ENCODE measurements around the gene DTWD2.
"Not testable (repeated sequence)": the region's sequence is repeated elsewhere in the genome, so short reads cannot be mapped to it uniquely, and the experiment has no call there.

The DTWD2 gene

GRCh38 chr5:118996098-118996497, 7.8 kb upstream of the DTWD2 start:
- no peak for DNase-seq (ENCODE audit: low read depth in 2 of 2)

GRCh38 chr5:118994595-118994994, 6.2 kb upstream of the DTWD2 start:
- no peak for DNase-seq (ENCODE audit: low read depth in 2 of 2)

GRCh38 chr5:118993118-118993517, 4.8 kb upstream of the DTWD2 start:
- not testable (repeated sequence) for DNase-seq (ENCODE audit: low read depth in 2 of 2)

- not testable (repeated sequence) for DNase-seq (ENCODE audit: low read depth in 2 of 2)
These were observed 3.7 kb upstream of the DTWD2 start for GRCh38 chr5:118992055-118992454.

- no peak for DNase-seq (ENCODE audit: low read depth in 2 of 2)
These were observed 2.2 kb upstream of the DTWD2 start for GRCh38 chr5:118990582-118990981.

- DNase-seq (ENCODE audit: low read depth in 2 of 2): no peak
These were observed 1.5 kb upstream of the DTWD2 start for GRCh38 chr5:118989816-118990215.

GRCh38 chr5:118988866-118989180, 476 bp upstream of the DTWD2 start:
- DNase-seq (ENCODE audit: low read depth in 2 of 2): no peak

- no peak for DNase-seq (ENCODE audit: low read depth in 2 of 2)
These were observed 3.7 kb downstream of the DTWD2 start for GRCh38 chr5:118984602-118985001.

- DNase-seq (ENCODE audit: low read depth in 2 of 2): no peak
These were observed 6.6 kb downstream of the DTWD2 start for GRCh38 chr5:118981783-118982182.

- no peak for DNase-seq (ENCODE audit: low read depth in 2 of 2)
These were observed 7.9 kb downstream of the DTWD2 start for GRCh38 chr5:118980438-118980837.

GRCh38 chr5:118980017-118980416, 8.3 kb downstream of the DTWD2 start:
- DNase-seq (ENCODE audit: low read depth in 2 of 2): no peak

- DNase-seq (ENCODE audit: low read depth in 2 of 2): not testable (repeated sequence)
These were observed 14.4 kb downstream of the DTWD2 start for GRCh38 chr5:118973779-118974445.

GRCh38 chr5:118968925-118969375, 19.4 kb downstream of the DTWD2 start:
- DNase-seq (ENCODE audit: low read depth in 2 of 2): no peak

GRCh38 chr5:118968406-118968911, 19.9 kb downstream of the DTWD2 start:
- no peak for DNase-seq (ENCODE audit: low read depth in 2 of 2)

- no peak for DNase-seq (ENCODE audit: low read depth in 2 of 2)
These were observed 21.3 kb downstream of the DTWD2 start for GRCh38 chr5:118967059-118967508.

- DNase-seq (ENCODE audit: low read depth in 2 of 2): no peak
These were observed 22.5 kb downstream of the DTWD2 start for GRCh38 chr5:118965890-118966289.

GRCh38 chr5:118964970-118965369, 23.4 kb downstream of the DTWD2 start:
- DNase-seq (ENCODE audit: low read depth in 2 of 2): not testable (repeated sequence)

GRCh38 chr5:118964388-118964787, 24.0 kb downstream of the DTWD2 start:
- not testable (repeated sequence) for DNase-seq (ENCODE audit: low read depth in 2 of 2)

- DNase-seq (ENCODE audit: low read depth in 2 of 2): no peak
These were observed 25.2 kb downstream of the DTWD2 start for GRCh38 chr5:118963169-118963568.

- no peak for DNase-seq (ENCODE audit: low read depth in 2 of 2)
These were observed 27.8 kb downstream of the DTWD2 start for GRCh38 chr5:118960557-118960956.

GRCh38 chr5:118956727-118957126, 31.6 kb downstream of the DTWD2 start:
- DNase-seq (ENCODE audit: low read depth in 2 of 2): no peak

- no peak for DNase-seq (ENCODE audit: low read depth in 2 of 2)
These were observed 34.7 kb downstream of the DTWD2 start for GRCh38 chr5:118953652-118954005.

GRCh38 chr5:118952992-118953651, 35.2 kb downstream of the DTWD2 start:
- DNase-seq (ENCODE audit: low read depth in 2 of 2): no peak

Measured in activated CD4-positive, alpha-beta T cell treated with anti-CD3 and anti-CD28 coated beads for 24 hours (primary cell).